Suppressor macrophage treated with lipopolysaccharide for 4 hours (primary cell): ENCODE data around the gene PLAA.
A peak's percentile ranks its signal among the peaks of the same experiment; 100 is the strongest.
"Not testable (repeated sequence)": the region's sequence is repeated elsewhere in the genome, so short reads cannot be mapped to it uniquely, and the experiment has no call there.

ENCODE experiments used
- DNase-seq: peaks from one replicate; pipeline ENCODE4 v3.0.0-alpha.2; 2020

The PLAA gene

GRCh38 chr9:26928902-26929495 lies 18.0 kb downstream of the PLAA start:
- DNase-seq, result no peak

GRCh38 chr9:26925609-26926008 lies 21.4 kb downstream of the PLAA start:
- no peak for DNase-seq

GRCh38 chr9:26919698-26920097 lies 27.3 kb downstream of the PLAA start:
- no peak for DNase-seq

GRCh38 chr9:26913138-26913668 lies 33.8 kb downstream of the PLAA start:
- no peak for DNase-seq

GRCh38 chr9:26904671-26905070 lies 42.4 kb downstream of the PLAA start:
- DNase-seq, result no peak

- no peak for DNase-seq
Observed at GRCh38 chr9:26904070-26904469, 43.0 kb downstream of the PLAA start.

GRCh38 chr9:26893030-26893676 lies 53.9 kb downstream of the PLAA start:
- DNase-seq, result no peak

GRCh38 chr9:26892251-26893029 lies 54.6 kb downstream of the PLAA start, which contains the start of gene CAAP1:
CAAP1 (minus strand) TSS chr9:26892802; CDS start chr9:26892715, 87 bp downstream.
- peak; percentile 98 for DNase-seq

- DNase-seq, result no peak
Observed at GRCh38 chr9:26891726-26892125, 55.3 kb downstream of the PLAA start.

GRCh38 chr9:26888271-26888670 lies 58.8 kb downstream of the PLAA start:
- no peak for DNase-seq

- DNase-seq, result no peak
Observed at GRCh38 chr9:26882154-26882553, 64.9 kb downstream of the PLAA start.

GRCh38 chr9:26880262-26880661 lies 66.8 kb downstream of the PLAA start:
- no peak for DNase-seq

GRCh38 chr9:26875155-26875554 lies 71.9 kb downstream of the PLAA start:
- not testable (repeated sequence) for DNase-seq

- no peak for DNase-seq
Observed at GRCh38 chr9:26870292-26870691, 76.8 kb downstream of the PLAA start.

GRCh38 chr9:26863074-26863473 lies 84.0 kb downstream of the PLAA start:
- DNase-seq, result no peak

GRCh38 chr9:26856413-26857032 lies 90.5 kb downstream of the PLAA start:
- DNase-seq, result peak; percentile 67
